ENCODE data around the gene C11orf65.

C11orf65 gene

DNA sequence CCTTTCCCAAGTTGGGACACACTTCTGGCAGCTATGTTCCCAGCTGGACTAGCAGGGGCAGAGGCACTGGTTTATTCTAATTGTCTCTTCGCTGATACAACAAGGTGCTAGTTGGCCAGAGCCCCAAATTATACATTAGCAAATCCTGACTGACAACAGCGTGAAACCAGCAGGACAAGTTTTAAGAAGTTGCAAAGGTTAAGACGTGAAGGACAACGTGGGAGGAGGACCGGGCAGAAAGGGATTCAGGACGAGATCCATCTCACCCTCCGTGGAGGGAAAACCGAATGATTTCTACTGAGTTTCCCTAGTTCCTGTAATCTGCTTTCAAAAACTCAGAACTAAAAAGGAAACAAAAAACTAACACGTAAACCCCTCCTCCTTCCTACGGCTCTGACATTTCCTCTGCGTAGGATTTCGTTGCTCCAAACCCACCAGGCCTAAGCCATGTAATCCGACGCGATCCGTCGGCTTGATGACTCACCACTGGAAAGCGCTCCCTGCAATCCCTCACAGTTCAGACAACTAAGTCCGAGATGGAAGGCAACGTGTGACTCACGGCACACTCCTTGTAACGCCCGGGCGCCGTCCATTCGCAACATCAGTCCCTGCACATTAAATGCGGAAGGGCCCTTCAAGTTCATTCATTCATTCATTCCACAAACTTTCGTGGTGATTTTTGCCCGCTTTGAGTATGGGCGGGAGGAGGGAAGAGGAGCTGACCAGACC lies 30.2 kb upstream of the C11orf65 start:
- peak overlapping the region; percentile 68 for H3K4me3 ChIP-seq (ENCODE audit: low read length)
- no peaks in the 10 kb centered on the region for H3K9me3 ChIP-seq (ENCODE audit: control insufficient read depth, low read depth, low read length)
- no peak overlapping the region for H3K27ac ChIP-seq (ENCODE audit: low read length)
- H3K4me1 ChIP-seq (ENCODE audit: control insufficient read depth, low read depth, low read length): peaks cover 8% of the 10 kb centered on the region
- peaks cover 19% of the 10 kb centered on the region for H3K27me3 ChIP-seq (ENCODE audit: control insufficient read depth, insufficient read depth, low read length)
- no peaks in the 10 kb centered on the region for H3K36me3 ChIP-seq (ENCODE audit: control insufficient read depth, low read depth, low read length)
- peak overlapping the region; percentile 71 for H3K9ac ChIP-seq (ENCODE audit: low read length)

DNA sequence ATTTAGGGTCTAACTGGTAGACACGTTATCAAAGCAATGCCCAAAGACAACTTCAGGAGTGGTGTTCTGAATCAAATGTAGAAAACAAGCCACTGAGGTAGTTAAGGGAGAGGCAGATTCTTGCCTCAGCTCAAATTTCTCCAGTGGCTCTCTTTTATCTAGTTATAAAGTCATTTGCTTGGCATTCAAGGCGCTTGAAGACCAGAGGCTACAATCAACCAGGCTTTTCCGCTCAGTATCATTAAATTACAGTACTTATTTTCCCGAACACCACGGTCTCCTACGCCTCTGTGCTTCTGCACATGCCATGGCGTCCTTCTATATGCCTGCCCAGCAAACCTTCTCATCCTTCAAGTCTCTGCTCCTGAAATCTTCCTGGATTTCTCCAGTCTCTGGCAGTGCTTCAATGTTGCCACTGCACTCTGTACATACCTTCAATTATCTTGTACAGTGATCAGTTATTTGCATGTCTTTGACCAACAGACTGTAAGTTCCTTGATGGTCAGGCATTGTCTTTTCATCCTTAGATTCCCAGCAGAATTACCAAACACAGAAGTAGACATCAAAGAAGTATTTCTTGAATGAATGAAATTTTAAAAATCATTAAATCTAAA lies 29.4 kb upstream of the C11orf65 start:
- H3K27ac ChIP-seq (ENCODE audit: low read length): no peak overlapping the region
- peak overlapping the region; percentile 68 for H3K4me3 ChIP-seq (ENCODE audit: low read length)
- H3K9me3 ChIP-seq (ENCODE audit: control insufficient read depth, low read depth, low read length): no peaks in the 10 kb centered on the region
- no peaks in the 10 kb centered on the region for H3K36me3 ChIP-seq (ENCODE audit: control insufficient read depth, low read depth, low read length)
- H3K9ac ChIP-seq (ENCODE audit: low read length): peak overlapping the region; percentile 71
- peaks cover 19% of the 10 kb centered on the region for H3K27me3 ChIP-seq (ENCODE audit: control insufficient read depth, insufficient read depth, low read length)
- H3K4me1 ChIP-seq (ENCODE audit: control insufficient read depth, low read depth, low read length): peaks cover 8% of the 10 kb centered on the region

DNA sequence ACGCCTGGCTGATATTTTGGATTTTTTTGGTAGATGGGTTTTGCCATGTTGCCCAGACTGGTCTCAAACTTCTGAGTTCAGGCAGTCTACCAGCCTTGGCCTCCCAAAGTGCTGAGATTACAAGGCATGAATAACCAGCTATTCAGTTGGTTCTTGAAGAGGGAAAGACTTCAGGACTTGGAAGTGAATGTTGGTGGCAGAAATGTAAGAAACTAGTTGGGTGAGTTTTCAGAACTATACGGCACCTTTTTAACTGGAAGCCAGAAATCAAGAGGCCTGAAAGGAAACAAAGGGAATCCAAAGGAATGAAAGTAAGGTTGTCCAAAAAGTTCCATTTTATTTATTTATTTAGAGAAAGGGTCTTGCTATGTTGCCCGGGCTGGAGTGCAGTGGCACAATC lies 28.0 kb upstream of the C11orf65 start:
- Histone ChIP-seq H3K36me3 (ENCODE audit: control insufficient read depth, low read depth, low read length) (no peaks in the 10 kb centered on the region), H3K4me3 (ENCODE audit: low read length) (no peak overlapping the region), H3K9me3 (ENCODE audit: control insufficient read depth, low read depth, low read length) (no peaks in the 10 kb centered on the region), H3K27ac (ENCODE audit: low read length) (no peak overlapping the region), H3K9ac (ENCODE audit: low read length) (no peak overlapping the region), H3K27me3 (ENCODE audit: control insufficient read depth, insufficient read depth, low read length) (peaks cover 19% of the 10 kb centered on the region), H3K4me1 (ENCODE audit: control insufficient read depth, low read depth, low read length) (peaks cover 8% of the 10 kb centered on the region)

- H3K27ac ChIP-seq (ENCODE audit: low read length): no peak overlapping the region
- H3K9me3 ChIP-seq (ENCODE audit: control insufficient read depth, low read depth, low read length): no peaks in the 10 kb centered on the region
- no peak overlapping the region for H3K9ac ChIP-seq (ENCODE audit: low read length)
- H3K4me3 ChIP-seq (ENCODE audit: low read length): no peak overlapping the region
- peaks cover 8% of the 10 kb centered on the region for H3K4me1 ChIP-seq (ENCODE audit: control insufficient read depth, low read depth, low read length)
- H3K36me3 ChIP-seq (ENCODE audit: control insufficient read depth, low read depth, low read length): no peaks in the 10 kb centered on the region
- H3K27me3 ChIP-seq (ENCODE audit: control insufficient read depth, insufficient read depth, low read length): peaks cover 12% of the 10 kb centered on the region
Measured at GRCh38 chr11:108494182-108494581, 26.9 kb upstream of the C11orf65 start.

- no peak overlapping the region for H3K9ac ChIP-seq (ENCODE audit: low read length)
- H3K27ac ChIP-seq (ENCODE audit: low read length): no peak overlapping the region
- no peak overlapping the region for H3K4me3 ChIP-seq (ENCODE audit: low read length)
- H3K27me3 ChIP-seq (ENCODE audit: control insufficient read depth, insufficient read depth, low read length): peaks cover 4% of the 10 kb centered on the region
- no peaks in the 10 kb centered on the region for H3K36me3 ChIP-seq (ENCODE audit: control insufficient read depth, low read depth, low read length)
- H3K4me1 ChIP-seq (ENCODE audit: control insufficient read depth, low read depth, low read length): peaks cover 4% of the 10 kb centered on the region
- H3K9me3 ChIP-seq (ENCODE audit: control insufficient read depth, low read depth, low read length): no peaks in the 10 kb centered on the region
Measured at GRCh38 chr11:108491936-108492335, 24.6 kb upstream of the C11orf65 start.

GRCh38 chr11:108486828-108487227 lies 19.5 kb upstream of the C11orf65 start:
- Histone ChIP-seq H3K36me3 (ENCODE audit: control insufficient read depth, low read depth, low read length) (peaks cover 9% of the 10 kb centered on the region), H3K27me3 (ENCODE audit: control insufficient read depth, insufficient read depth, low read length) (no peaks in the 10 kb centered on the region), H3K9ac (ENCODE audit: low read length) (no peak overlapping the region), H3K4me1 (ENCODE audit: control insufficient read depth, low read depth, low read length) (no peaks in the 10 kb centered on the region), H3K4me3 (ENCODE audit: low read length) (no peak overlapping the region), H3K9me3 (ENCODE audit: control insufficient read depth, low read depth, low read length) (no peaks in the 10 kb centered on the region), H3K27ac (ENCODE audit: low read length) (no peak overlapping the region)

- Histone ChIP-seq H3K27ac (ENCODE audit: low read length) (no peak overlapping the region), H3K4me3 (ENCODE audit: low read length) (no peak overlapping the region), H3K4me1 (ENCODE audit: control insufficient read depth, low read depth, low read length) (no peaks in the 10 kb centered on the region), H3K27me3 (ENCODE audit: control insufficient read depth, insufficient read depth, low read length) (no peaks in the 10 kb centered on the region), H3K9ac (ENCODE audit: low read length) (no peak overlapping the region), H3K36me3 (ENCODE audit: control insufficient read depth, low read depth, low read length) (peaks cover 13% of the 10 kb centered on the region), H3K9me3 (ENCODE audit: control insufficient read depth, low read depth, low read length) (no peaks in the 10 kb centered on the region)
Measured at GRCh38 chr11:108486331-108486730, 19.0 kb upstream of the C11orf65 start.

DNA sequence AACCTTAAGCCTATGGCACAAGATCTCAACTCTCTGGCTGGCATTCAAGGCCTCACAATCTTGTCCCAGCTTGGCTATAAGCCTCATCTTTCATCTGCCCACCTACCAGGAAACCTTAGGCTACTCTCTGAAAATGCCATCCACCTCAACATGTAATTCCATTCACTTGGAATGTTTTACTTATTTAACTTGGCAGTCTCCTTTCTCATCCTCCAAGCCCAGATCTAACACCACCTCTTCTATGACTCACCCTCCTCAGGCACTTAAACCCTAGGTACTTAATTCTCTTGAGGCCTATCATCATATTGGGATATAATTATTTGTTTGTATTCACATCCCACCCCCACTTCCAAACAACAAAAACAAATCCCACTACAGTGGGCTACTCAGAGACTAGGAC lies 15.8 kb upstream of the C11orf65 start:
- Histone ChIP-seq H3K36me3 (ENCODE audit: control insufficient read depth, low read depth, low read length) (peaks cover 13% of the 10 kb centered on the region), H3K4me1 (ENCODE audit: control insufficient read depth, low read depth, low read length) (no peaks in the 10 kb centered on the region), H3K4me3 (ENCODE audit: low read length) (no peak overlapping the region), H3K27ac (ENCODE audit: low read length) (no peak overlapping the region), H3K9ac (ENCODE audit: low read length) (no peak overlapping the region), H3K27me3 (ENCODE audit: control insufficient read depth, insufficient read depth, low read length) (no peaks in the 10 kb centered on the region), H3K9me3 (ENCODE audit: control insufficient read depth, low read depth, low read length) (no peaks in the 10 kb centered on the region)

DNA sequence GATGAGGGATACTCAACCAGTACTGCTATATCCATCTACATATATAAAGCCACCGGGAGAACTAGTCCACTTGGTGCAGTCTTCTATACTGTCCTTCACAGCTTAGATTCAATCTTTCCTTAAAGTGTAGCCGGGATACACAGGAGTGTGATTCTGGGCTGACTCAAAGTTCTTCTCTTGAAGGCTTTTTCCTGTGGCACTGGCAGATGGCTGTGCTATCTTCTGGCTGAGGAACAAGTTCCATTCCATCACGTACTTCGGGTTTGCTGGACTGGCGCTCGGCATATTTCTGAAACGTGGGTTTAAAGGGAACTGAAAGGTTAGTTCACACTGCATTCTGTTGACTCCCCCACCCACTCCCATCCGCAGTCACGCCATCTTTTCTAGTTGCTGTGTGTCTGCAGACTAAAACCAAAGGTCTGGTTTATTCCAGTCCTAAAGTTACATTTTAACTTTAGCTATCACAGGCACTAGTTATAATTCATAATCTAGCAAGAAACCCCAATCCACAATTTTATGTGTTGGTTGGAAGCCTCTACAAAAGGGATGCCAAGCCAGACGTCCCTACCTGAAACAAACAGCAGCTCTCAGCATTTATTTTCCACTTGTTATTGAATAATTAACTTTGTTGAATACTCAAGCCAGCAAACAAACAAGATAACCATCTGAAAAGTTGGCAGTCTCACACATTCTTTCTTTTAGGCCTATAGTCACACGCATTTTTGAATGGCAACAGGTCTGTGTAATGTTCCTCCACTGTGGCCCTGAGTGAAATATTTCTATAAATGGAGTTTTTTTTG lies 7.5 kb upstream of the C11orf65 start:
- Histone ChIP-seq H3K4me1 (ENCODE audit: control insufficient read depth, low read depth, low read length) (no peaks in the 10 kb centered on the region), H3K27me3 (ENCODE audit: control insufficient read depth, insufficient read depth, low read length) (no peaks in the 10 kb centered on the region), H3K27ac (ENCODE audit: low read length) (no peak overlapping the region), H3K36me3 (ENCODE audit: control insufficient read depth, low read depth, low read length) (peaks cover 16% of the 10 kb centered on the region), H3K9me3 (ENCODE audit: control insufficient read depth, low read depth, low read length) (no peaks in the 10 kb centered on the region), H3K9ac (ENCODE audit: low read length) (no peak overlapping the region), H3K4me3 (ENCODE audit: low read length) (no peak overlapping the region)

- Histone ChIP-seq H3K9ac (ENCODE audit: low read length) (no peak overlapping the region), H3K4me3 (ENCODE audit: low read length) (no peak overlapping the region), H3K9me3 (ENCODE audit: control insufficient read depth, low read depth, low read length) (no peaks in the 10 kb centered on the region), H3K27ac (ENCODE audit: low read length) (no peak overlapping the region), H3K36me3 (ENCODE audit: control insufficient read depth, low read depth, low read length) (peaks cover 16% of the 10 kb centered on the region), H3K4me1 (ENCODE audit: control insufficient read depth, low read depth, low read length) (no peaks in the 10 kb centered on the region), H3K27me3 (ENCODE audit: control insufficient read depth, insufficient read depth, low read length) (no peaks in the 10 kb centered on the region)
Measured at GRCh38 chr11:108472681-108473080, 5.4 kb upstream of the C11orf65 start.

GRCh38 chr11:108468478-108468864 lies 1.1 kb upstream of the C11orf65 start:
- no peak overlapping the region for H3K4me3 ChIP-seq (ENCODE audit: low read length)
- H3K9me3 ChIP-seq (ENCODE audit: control insufficient read depth, low read depth, low read length): no peaks in the 10 kb centered on the region
- H3K27me3 ChIP-seq (ENCODE audit: control insufficient read depth, insufficient read depth, low read length): no peaks in the 10 kb centered on the region
- no peaks in the 10 kb centered on the region for H3K4me1 ChIP-seq (ENCODE audit: control insufficient read depth, low read depth, low read length)
- H3K9ac ChIP-seq (ENCODE audit: low read length): no peak overlapping the region
- peaks cover under 1% of the 10 kb centered on the region for H3K36me3 ChIP-seq (ENCODE audit: control insufficient read depth, low read depth, low read length)
- no peak overlapping the region for H3K27ac ChIP-seq (ENCODE audit: low read length)

All from iPS-18a (cell line).